AG09309 (cell line): Measurements from ENCODE around the gene POLR2C.

Experiments
- DNase-seq: peaks from one replicate; pipeline ENCODE4 v3.0.0-alpha.2; 2010; ENCODE audit warnings: low read depth
- H3K4me3 ChIP-seq: 2 replicates; pipeline ENCODE4 v1.5.1; 2011; ENCODE audit warnings: mild to moderate bottlenecking, low read depth, low read length, moderate library complexity; ENCODE audit not compliant: control insufficient read depth
- CTCF ChIP-seq: IDR thresholded peaks from 2 replicates; pipeline ENCODE4 v1.5.1; 2011; ENCODE audit warnings: mild to moderate bottlenecking, low read depth, low read length, inconsistent platforms; ENCODE audit not compliant: insufficient read depth, control insufficient read depth; ENCODE audit errors: missing control alignments

POLR2C gene

DNA sequence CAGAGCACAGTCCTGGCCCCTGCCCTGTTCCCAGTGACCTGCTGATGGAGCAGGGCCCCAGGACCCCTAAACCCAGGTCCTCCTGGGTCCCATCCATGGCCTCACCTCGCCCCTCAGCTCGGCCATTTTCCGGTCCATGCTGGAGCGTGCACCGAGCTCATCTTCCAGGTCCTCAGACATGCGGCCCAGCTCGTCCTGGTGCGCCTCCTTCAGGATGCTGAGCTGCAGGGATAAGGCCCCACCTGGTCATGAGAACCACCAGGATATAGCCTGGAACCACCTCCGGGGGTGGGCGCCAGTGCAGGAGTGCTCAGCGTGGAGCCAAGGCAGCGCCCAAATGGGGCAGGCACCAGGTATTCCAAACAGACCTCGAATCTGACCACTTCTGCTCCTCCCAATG is 56.0 kb downstream of the POLR2C start:
- no peak for DNase-seq
- no peak overlapping the region for H3K4me3 ChIP-seq
- no peak for TF ChIP-seq CTCF

GRCh38 chr16:57518922-57519321 is 56.4 kb downstream of the POLR2C start:
- TF ChIP-seq CTCF = no peak
- DNase-seq = no peak

DNA sequence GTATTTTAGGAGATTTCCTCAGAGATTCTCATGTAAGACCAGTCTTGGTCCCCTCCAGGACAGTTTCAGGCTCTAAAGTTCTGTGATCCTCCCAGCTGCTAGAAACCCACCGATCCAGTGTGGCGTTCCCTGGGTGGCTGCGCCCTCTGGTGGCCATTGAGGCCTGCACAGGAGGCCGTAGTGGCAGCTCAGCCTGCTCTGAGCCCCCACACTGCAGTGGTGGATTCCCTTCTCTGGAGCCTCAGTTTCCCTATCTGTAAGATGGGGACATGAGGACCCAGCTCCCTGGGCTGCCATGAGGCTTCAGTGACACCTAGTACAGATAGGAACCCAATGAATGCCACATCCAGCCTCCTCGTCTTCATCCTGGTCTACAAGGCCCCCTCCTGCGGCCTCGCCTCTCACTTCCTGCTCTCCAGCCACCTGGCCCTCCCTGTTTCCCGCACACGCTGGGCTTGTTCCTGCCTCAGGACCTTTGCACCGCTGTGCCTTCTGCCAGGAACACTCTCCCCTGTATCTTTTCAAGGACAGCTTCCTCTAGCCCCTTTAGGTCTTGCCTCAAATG is 57.4 kb downstream of the POLR2C start:
- no peak for DNase-seq
- H3K4me3 ChIP-seq = no peak overlapping the region
- peak; percentile 98 for TF ChIP-seq CTCF

More at GRCh38 chr16:57518922-57519321, 56.4 kb downstream of the POLR2C start:
- H3K4me3 ChIP-seq = no peak overlapping the region
